Measurements from ENCODE around the gene TRAF3IP1. TPM values are rescaled to one million over a fixed set of nuclear protein-coding genes. Genes with fewer than 3 reads are reported as not detected.

Gene TRAF3IP1
- total RNA-seq, 4 donors from 2014 or later = 12.6 to 41.8 (median 27.6) TPM

DNA sequence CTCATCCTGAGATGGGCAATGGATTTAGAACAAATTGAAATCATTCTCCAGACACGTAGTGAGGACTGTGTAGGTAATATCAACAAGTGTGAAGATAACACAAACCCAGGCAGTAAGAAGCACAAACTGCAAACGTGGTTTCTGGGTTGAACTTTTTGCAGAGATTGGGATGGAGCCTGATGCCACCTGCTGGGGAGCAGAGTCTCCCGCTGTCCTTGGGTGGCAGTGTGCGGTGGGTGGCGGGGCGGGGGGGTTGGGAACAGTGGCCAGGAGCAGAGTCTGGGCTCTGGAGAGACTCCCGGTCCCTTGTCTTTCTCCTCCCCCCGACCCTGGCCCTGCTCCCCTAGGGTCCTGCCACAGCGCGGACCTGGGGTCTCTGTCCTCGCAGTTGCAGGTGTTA is 19.5 kb downstream of the TRAF3IP1 start:
- no peaks in the 10 kb centered on the region for H3K9me3 ChIP-seq
- TF ChIP-seq, protein P1, sequence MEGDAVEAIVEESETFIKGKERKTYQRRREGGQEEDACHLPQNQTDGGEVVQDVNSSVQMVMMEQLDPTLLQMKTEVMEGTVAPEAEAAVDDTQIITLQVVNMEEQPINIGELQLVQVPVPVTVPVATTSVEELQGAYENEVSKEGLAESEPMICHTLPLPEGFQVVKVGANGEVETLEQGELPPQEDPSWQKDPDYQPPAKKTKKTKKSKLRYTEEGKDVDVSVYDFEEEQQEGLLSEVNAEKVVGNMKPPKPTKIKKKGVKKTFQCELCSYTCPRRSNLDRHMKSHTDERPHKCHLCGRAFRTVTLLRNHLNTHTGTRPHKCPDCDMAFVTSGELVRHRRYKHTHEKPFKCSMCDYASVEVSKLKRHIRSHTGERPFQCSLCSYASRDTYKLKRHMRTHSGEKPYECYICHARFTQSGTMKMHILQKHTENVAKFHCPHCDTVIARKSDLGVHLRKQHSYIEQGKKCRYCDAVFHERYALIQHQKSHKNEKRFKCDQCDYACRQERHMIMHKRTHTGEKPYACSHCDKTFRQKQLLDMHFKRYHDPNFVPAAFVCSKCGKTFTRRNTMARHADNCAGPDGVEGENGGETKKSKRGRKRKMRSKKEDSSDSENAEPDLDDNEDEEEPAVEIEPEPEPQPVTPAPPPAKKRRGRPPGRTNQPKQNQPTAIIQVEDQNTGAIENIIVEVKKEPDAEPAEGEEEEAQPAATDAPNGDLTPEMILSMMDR (IDR thresholded peaks at IDR 0.05) = no peak
- TF ChIP-seq POLR2A (IDR thresholded peaks at IDR 0.05) = no peak
- no peak overlapping the region for H3K27ac ChIP-seq
- no peaks in the 10 kb centered on the region for H3K36me3 ChIP-seq
- no peaks in the 10 kb centered on the region for H3K4me1 ChIP-seq
- intact Hi-C loops (cut with DNase I; ENCODE audit: low total_unique reads) = no loop called here
- DNase-seq = no peak
- H3K4me3 ChIP-seq = no peak overlapping the region
- H3K27me3 ChIP-seq = no peaks in the 10 kb centered on the region

DNA sequence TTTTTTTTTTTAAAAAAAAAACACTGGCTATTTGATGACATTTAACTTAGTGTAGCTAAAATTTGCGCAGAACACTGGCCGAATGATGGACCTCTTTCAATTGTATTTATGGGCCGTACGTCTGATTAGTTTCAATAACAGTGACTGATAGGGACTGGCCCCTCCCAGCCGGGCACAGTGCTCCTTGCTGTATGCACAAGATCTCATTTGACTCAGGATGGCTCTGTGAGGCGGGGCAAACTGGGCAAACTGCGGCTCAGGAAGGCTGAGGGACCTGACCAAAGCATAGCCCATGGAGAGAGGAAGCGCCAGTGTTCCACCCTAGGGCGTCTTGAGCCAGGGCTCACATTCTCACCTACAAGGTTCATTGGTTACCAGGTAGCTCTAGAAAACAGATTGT is 21.2 kb downstream of the TRAF3IP1 start:
- H3K27me3 ChIP-seq = no peaks in the 10 kb centered on the region
- H3K4me1 ChIP-seq = no peaks in the 10 kb centered on the region
- no peaks in the 10 kb centered on the region for H3K36me3 ChIP-seq
- no peaks in the 10 kb centered on the region for H3K9me3 ChIP-seq
- intact Hi-C loops (cut with DNase I; ENCODE audit: low total_unique reads) = no loop called here
- no peak overlapping the region for H3K27ac ChIP-seq
- H3K4me3 ChIP-seq = no peak overlapping the region
- DNase-seq = no peak
- no peak for TF ChIP-seq POLR2A (IDR thresholded peaks at IDR 0.05)
- TF ChIP-seq, protein P1 (IDR thresholded peaks at IDR 0.05) = no peak

DNA sequence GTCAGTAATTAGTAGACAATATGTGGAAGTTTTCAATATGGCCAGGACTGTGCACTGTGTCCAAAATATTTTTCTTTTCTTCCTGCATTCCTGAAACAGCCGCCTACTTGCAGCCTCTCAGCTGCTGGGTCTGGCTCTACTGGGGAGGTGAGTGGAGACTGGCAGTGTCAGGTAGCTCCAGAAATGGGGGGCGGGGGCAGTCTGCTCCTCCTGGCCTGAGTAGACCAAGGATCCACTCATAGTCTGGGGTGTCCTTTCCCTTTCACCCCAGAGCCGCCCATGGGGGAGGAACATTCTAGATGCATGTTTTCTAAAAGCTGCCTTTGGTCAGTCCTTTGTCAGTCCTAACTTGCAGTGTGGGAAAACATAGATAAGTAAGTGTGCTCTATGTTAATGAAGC is 23.7 kb downstream of the TRAF3IP1 start:
- Histone ChIP-seq H3K4me3 (no peak overlapping the region), H3K27me3 (no peaks in the 10 kb centered on the region), H3K4me1 (no peaks in the 10 kb centered on the region), H3K36me3 (no peaks in the 10 kb centered on the region), H3K27ac (no peak overlapping the region), H3K9me3 (no peaks in the 10 kb centered on the region)
- TF ChIP-seq, protein P1 (IDR thresholded peaks at IDR 0.05) = no peak
- TF ChIP-seq POLR2A (IDR thresholded peaks at IDR 0.05) = no peak
- DNase-seq = no peak
- intact Hi-C loops (cut with DNase I; ENCODE audit: low total_unique reads) = no loop called here

- Histone ChIP-seq H3K36me3 (no peaks in the 10 kb centered on the region), H3K4me3 (no peak overlapping the region), H3K4me1 (no peaks in the 10 kb centered on the region), H3K27me3 (no peaks in the 10 kb centered on the region), H3K9me3 (no peaks in the 10 kb centered on the region), H3K27ac (no peak overlapping the region)
- DNase-seq = no peak
- TF ChIP-seq, protein P1 (IDR thresholded peaks at IDR 0.05) = no peak
- TF ChIP-seq POLR2A (IDR thresholded peaks at IDR 0.05) = no peak
- intact Hi-C loops (cut with DNase I; ENCODE audit: low total_unique reads) = no loop called here
These were observed 24.2 kb downstream of the TRAF3IP1 start for GRCh38 chr2:238344517-238344916.

DNA sequence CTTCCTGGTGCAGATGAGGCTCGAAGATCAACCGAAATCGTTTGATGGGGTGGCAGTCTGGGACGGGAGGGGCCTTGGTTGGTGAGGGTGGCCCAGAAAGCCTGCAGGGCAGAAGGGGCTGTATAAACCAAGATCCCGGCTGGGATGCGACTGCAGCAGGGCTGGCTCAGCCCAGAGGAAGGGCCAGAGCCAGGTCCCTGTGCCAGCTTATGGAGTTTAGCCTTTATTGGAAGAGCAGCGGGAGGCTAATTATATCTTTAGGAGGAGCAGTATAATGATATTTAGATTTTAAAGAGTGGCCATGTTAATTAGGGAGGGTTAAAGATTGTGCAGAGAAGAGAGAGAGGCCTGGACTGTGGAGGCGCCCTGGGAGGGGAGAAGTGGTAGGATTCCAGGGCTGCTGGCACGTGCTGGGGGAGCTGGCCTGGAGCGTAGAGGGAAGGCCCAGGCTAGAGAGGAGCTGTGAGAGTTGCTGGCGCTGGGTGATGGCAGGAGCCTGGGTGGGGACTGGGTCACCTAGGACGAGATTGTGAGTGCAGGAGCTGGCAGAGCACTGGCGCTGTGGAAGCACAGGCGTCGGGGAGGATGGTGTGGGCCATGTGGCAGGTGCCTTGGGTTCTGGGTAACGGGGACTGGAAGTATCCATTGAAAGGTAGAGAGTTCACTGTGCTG is 25.1 kb downstream of the TRAF3IP1 start:
- intact Hi-C loops (cut with DNase I; ENCODE audit: low total_unique reads) = no loop called here
- Histone ChIP-seq H3K4me1 (no peaks in the 10 kb centered on the region), H3K36me3 (no peaks in the 10 kb centered on the region), H3K4me3 (no peak overlapping the region), H3K27ac (no peak overlapping the region), H3K9me3 (no peaks in the 10 kb centered on the region), H3K27me3 (no peaks in the 10 kb centered on the region)
- no peak for DNase-seq
- TF ChIP-seq, protein P1 (IDR thresholded peaks at IDR 0.05) = no peak
- TF ChIP-seq POLR2A (IDR thresholded peaks at IDR 0.05) = no peak

Measured in uterus (tissue), 4 donors.